ENCODE data around the gene ST8SIA3.
"Not testable (repeated sequence)": the region's sequence is repeated elsewhere in the genome, so short reads cannot be mapped to it uniquely, and the experiment has no call there.

ST8SIA3 gene

DNA sequence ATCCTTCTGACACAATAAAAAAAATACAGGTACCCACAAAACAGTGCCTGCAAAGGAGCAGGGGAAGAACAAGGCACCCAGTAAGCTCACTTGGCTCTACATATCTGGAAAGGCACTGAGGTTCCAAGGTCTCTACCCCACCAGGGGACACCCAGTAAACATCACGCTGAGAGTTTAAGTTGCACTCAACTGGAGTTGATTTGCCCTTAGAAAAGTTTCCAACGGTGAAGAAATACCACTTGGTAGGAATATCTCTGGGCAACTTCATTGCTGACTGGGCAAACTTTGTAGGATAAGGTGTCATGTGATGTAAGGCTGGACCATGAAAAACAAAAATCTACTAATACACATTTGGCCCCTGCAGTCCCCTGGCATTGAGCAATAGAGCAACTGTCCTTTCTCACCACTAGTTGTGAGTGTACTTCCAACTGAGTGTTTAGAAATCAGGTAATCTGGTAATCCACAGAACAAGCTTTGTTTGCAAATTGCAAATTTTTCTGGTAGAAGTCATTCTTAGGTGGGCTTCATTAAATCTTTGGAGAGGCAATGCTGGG is 14.2 kb downstream of the ST8SIA3 start:
- no peak for DNase-seq

DNA sequence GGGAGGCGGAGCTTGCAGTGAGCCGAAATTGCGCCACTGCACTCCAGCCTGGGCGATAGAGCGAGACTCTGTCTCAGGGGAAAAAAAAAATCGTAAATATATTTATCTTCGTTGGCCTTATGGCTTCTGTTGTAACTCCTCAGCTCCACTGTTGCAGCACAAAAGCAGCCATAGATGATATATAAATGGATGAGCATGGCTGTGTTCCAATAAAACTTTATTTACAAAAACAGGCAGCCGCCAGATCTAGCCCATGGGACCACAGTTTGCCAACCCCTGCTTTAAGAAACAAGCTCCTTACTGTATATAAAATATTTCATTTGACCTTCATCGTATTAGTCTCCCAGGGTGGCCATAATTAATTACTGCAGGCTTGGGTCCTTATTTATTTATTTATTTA is 20.1 kb downstream of the ST8SIA3 start:
- DNase-seq, result no peak

DNA sequence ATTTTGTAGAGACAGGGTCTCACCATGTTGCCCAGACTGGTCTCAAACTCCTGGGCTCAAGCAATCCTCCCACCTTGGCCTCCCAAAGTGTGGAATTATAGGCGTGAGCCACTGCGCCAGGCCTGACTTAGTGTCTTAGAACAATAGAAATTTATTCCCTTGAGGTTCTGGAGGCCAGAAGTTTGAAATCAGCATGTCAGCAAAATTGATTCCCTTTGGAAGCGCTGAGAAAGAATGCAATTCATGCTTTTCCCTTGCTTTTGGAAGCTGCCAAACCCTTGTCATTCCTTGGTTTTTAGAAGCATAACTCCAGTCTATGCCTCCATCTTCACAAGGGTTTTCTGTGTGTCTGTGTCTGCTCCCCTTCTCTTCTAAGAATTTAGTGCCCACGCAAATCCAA is 20.7 kb downstream of the ST8SIA3 start:
- no peak for DNase-seq

DNA sequence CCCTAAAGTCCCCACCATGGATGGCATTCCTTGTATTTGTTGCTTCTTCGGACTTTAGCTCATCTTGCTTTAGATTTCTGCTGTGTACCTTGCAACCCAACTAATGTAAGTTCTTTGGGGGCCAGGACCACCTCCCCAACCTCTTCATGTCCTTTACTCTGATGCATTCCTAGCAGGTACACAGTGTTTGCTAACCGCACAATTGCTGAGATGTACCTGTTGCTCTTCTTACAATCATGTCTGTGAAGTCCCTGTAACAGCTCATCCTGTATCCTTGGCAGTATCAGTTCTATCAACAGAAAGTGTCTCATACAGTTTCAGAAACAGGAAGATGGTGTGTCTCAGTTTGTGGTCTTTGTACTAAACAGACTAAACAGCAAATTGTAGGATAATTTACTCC is 24.1 kb downstream of the ST8SIA3 start:
- DNase-seq, result no peak

DNA sequence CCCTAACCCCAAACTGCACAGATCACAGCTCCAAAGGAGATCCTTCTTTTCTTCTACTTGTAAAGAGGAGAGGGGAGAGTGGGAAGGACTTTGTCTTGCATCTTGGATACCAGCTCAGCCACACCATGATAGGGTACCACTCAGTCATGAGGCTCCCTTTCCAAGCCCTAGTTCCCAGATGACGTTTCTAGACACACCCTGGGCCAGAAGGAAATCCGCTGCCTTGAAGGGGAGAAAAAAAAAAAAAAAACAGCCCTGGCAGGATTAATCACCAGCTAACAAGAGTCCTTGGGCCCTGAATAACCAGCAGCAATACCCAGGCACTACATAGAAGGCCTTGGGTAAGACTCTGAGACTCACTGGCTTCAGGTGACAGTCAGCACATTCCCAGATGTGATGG is 36.9 kb downstream of the ST8SIA3 start:
- no peak for DNase-seq

DNA sequence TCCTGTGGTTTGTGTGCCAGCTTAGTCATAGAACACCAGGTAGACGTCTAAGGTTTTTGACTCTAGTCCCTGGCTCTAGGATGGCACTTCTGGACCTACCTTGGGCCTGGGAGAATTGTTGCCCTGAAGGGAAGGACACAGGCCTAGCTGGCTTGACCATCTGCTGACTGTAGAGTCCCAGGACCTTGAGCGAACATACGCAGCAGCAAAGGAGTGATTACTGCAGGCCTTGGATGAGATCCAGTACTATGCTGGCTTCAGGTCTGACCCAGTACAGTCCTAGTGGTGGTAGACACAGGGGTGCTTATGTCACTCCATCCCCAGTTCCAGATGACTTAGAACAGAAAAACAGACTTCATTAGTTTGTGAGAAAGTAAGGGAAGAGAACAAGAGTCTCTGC is 37.7 kb downstream of the ST8SIA3 start:
- DNase-seq, result no peak

DNA sequence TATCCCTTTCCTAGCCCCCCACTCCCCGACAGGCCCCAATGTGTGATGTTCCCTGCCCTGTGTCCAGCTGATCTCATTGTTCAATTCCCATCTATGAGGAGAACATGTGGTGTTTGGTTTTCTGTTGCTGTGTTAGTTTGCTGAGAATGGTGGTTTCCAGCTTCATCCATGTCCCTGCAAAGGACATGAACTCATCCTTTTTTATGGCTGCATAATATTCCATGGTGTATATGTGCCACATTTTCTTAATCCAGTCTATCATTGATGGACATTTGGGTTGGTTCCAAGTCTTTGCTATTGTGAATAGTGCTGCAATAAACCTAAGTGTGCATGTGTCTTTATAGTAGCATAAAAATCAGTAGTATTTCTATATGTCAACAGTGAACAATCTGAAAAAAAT is 42.4 kb downstream of the ST8SIA3 start:
- not testable (repeated sequence) for DNase-seq

DNA sequence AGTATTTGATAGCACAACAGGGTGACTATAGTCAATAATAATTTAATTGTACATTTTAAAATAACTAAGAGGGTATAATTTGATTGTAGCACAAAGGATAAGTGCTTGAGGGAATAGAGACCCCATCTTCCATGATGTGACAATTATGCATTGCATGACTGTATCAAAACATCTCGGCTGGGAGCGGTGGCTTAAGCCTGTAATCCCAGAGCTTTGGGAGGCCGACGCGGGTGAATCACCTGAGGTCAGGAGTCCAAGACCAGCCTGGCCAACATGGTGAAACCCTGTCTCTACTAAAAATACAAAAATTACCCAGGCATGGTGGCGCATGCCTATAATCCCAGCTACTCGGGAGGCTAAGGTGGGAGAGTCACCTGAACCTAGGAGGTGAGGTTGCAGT is 44.5 kb downstream of the ST8SIA3 start:
- DNase-seq, result not testable (repeated sequence)

DNA sequence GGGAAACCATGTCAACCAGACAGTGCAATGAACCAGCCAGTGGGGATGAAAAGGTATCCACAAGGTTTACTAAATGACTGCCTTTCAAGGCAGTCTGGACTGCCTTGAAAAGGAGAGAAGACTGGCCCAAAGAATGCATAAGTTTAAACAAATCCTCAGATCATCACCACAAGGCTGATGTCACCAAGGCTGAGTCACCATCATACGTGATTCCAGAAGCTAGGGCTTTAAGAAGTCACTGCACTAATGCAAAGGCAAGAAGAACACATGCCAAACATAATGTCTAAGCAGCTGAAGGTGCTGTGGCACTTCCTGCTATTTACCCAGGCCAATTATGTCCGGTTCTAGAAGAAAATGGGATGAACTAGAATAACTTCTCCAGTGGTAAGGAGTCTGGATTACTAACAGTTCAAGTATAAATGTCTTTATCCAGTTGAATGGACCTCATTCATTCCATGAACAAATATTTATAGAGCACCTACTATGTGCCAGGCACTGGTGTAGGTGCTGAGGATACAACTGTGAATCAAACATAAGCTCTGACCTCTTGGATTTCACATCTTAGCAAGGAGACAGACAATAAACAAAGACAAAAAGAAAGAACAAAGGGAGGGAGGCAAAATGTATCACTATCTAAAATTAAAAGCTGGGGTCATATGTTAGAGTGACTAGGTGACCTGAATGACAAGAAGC is 45.2 kb downstream of the ST8SIA3 start:
- no peak for DNase-seq

DNA sequence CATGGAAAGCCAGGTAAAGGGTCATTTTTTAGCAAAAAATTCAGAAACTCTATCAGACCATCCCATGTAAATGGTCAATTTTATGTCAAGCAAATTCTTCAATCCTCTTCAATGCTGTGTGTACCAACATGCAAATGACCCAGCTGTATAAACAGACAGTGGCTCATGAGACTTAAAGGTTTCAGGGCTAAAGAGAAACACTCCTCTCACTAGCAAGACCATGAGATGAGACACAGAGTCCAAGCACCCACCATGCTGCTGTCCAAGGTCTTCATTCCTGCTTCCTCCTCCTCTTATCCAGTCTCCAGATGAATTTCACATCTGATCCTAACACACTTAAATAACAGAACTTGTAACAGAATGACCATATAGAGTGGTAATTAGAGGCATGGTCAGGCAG is 52.0 kb downstream of the ST8SIA3 start:
- no peak for DNase-seq

DNA sequence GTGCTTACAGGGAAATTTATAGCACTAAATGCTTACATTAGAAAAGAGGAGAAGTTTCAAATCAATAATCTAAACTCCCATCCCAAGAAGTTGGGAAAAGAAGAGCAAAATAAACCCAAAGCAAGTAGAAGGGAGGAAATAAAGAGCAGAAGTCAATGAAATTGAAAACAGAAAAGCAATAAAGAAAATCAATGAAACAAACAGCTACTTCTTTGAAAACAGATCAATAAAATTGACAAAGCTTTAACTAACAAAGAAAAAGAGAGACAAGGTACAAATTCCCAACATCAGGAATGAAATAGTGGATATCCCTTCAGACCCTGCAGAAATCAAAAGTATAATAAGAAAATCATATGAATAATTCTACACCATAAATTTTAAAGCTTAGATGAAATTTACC is 57.3 kb downstream of the ST8SIA3 start:
- no peak for DNase-seq

DNA sequence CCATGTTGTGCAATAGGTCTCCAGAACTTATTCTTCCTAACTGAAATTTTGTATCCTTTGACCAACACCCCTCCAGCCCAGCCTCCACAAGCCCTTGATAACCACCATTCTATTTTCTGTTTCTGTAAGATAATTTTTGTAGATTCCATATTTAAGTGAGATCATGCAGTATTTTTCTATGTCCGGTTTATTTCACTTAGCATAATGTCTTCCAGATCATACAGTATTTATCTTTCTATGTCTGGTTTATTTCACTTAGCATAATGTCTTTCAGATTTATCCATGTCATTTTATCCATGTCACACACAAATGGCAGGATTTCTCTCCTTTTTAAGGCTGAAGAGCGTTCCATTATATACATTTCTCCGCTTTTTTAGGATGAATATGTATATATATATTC is 58.4 kb downstream of the ST8SIA3 start:
- DNase-seq, result no peak

DNA sequence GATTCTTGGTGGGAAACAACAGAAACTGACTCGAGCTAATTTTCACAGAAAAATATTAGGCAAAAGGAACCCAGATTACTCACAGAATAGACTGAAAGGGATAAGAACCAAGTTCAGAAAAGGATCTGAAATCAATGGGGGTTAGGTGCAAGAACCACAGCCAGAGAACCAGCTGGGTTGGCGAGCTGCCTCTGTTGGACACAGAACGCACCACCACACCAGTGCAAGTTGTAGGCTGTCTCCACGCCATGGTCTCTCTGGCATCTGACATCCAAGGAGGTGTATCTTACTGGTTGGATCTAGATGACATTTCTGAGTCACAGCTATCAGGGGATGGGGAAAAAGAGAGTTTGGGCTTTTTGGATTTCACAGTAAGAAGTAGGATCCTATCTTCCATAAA is 64.2 kb downstream of the ST8SIA3 start:
- no peak for DNase-seq
